HepG2 (cell line): ENCODE data around the gene ZCRB1. TPM values are rescaled to one million over a fixed set of nuclear protein-coding genes. Genes with fewer than 3 reads are reported as not detected.

Source experiments
- polyA plus RNA-seq, 8 experiments: library from polyadenylated mRNA; depleted of rRNA in 3 of 8; stranded (reverse) in 7 of 8; unstranded in 1 of 8; fragments of >200 nt; fragmentation: Illumina TruSeq in 4 of 8; extraction: Trizol in 4 of 8; gene quantifications; 2 replicates each; pipeline versions ENCODE4 v1.2.1 to v1.2.3, GENCODE V29; 2011 to 2016; ENCODE audit warnings: low read depth in 4 of 8, missing spikeins in 1 of 8, mixed read lengths in 1 of 8; ENCODE audit not compliant: insufficient read depth in 1 of 8
- total RNA-seq, 5 experiments: library from RNA; depleted of rRNA; stranded (reverse); fragments of >200 nt; fragmentation: Illumina TruSeq; extraction: Trizol; gene quantifications; 2 replicates each; pipeline ENCODE4 v1.2.3, GENCODE V29; 2016; ENCODE audit warnings: low read depth in 1 of 5
- TF ChIP-seq, protein P1 (sequence below): sonication (generic); formaldehyde crosslinking; IDR thresholded peaks from 2 replicates; pipeline ENCODE4 v1.9.0; 2021; ENCODE audit warnings: mild to moderate bottlenecking, missing genetic modification reagents
- TF ChIP-seq, protein P2 (sequence below): IDR thresholded peaks from 2 replicates; pipeline ENCODE4 v1.6.1; 2016; ENCODE audit warnings: mild to moderate bottlenecking, missing biosample characterization, missing genetic modification reagents
- TF ChIP-seq, protein P3 (sequence below), 2 experiments: IDR thresholded peaks; 2 replicates each; pipeline ENCODE4 v1.6.1; 2011 to 2012; ENCODE audit warnings: low read length in 2 of 2, borderline replicate concordance in 1 of 2, low read depth in 1 of 2, mild to moderate bottlenecking in 1 of 2, moderate library complexity in 1 of 2

Gene ZCRB1
- total and polyA plus RNA-seq, 2 of the 13 experiments (the other 11 are each of a cell fraction or from before 2014, with no cell fraction given): 43.5 to 49.8 TPM

DNA sequence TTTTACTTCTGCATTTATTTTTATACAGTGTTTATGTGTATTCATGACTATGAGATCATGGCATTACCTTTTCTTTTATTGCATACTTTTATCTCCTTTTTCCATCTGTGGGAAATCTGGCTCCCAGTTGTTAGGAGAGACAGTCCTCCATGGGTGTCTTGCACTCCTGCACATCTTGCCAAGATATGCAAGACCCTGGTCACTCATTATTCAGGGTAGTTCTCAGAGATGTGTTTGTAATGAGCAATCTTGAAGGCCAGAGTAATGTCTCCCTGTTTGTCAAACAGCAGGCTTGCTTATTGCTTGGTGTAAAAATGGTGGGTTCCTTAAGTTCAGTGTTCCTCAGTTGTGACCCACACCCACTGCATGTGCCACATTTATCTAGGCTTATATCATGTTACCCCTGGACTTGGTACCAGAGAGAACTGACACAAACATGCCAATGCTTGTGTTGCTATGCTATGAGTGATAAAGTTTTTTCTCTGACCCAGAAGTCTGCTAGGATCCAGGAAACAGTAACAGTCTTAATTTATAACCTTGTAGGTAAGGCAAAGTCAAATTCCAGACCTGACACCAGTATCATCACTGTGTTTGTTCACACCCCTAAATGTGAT lies 36.9 kb upstream of the ZCRB1 start (continued):
- TF ChIP-seq, protein P1, sequence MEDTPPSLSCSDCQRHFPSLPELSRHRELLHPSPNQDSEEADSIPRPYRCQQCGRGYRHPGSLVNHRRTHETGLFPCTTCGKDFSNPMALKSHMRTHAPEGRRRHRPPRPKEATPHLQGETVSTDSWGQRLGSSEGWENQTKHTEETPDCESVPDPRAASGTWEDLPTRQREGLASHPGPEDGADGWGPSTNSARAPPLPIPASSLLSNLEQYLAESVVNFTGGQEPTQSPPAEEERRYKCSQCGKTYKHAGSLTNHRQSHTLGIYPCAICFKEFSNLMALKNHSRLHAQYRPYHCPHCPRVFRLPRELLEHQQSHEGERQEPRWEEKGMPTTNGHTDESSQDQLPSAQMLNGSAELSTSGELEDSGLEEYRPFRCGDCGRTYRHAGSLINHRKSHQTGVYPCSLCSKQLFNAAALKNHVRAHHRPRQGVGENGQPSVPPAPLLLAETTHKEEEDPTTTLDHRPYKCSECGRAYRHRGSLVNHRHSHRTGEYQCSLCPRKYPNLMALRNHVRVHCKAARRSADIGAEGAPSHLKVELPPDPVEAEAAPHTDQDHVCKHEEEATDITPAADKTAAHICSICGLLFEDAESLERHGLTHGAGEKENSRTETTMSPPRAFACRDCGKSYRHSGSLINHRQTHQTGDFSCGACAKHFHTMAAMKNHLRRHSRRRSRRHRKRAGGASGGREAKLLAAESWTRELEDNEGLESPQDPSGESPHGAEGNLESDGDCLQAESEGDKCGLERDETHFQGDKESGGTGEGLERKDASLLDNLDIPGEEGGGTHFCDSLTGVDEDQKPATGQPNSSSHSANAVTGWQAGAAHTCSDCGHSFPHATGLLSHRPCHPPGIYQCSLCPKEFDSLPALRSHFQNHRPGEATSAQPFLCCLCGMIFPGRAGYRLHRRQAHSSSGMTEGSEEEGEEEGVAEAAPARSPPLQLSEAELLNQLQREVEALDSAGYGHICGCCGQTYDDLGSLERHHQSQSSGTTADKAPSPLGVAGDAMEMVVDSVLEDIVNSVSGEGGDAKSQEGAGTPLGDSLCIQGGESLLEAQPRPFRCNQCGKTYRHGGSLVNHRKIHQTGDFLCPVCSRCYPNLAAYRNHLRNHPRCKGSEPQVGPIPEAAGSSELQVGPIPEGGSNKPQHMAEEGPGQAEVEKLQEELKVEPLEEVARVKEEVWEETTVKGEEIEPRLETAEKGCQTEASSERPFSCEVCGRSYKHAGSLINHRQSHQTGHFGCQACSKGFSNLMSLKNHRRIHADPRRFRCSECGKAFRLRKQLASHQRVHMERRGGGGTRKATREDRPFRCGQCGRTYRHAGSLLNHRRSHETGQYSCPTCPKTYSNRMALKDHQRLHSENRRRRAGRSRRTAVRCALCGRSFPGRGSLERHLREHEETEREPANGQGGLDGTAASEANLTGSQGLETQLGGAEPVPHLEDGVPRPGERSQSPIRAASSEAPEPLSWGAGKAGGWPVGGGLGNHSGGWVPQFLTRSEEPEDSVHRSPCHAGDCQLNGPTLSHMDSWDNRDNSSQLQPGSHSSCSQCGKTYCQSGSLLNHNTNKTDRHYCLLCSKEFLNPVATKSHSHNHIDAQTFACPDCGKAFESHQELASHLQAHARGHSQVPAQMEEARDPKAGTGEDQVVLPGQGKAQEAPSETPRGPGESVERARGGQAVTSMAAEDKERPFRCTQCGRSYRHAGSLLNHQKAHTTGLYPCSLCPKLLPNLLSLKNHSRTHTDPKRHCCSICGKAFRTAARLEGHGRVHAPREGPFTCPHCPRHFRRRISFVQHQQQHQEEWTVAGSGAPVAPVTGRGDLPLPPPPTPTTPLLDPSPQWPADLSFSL (CRISPR knock-in tag): no peak
- TF ChIP-seq, protein P2, sequence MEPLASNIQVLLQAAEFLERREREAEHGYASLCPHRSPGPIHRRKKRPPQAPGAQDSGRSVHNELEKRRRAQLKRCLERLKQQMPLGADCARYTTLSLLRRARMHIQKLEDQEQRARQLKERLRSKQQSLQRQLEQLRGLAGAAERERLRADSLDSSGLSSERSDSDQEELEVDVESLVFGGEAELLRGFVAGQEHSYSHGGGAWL: no peak
- TF ChIP-seq, protein P3, sequence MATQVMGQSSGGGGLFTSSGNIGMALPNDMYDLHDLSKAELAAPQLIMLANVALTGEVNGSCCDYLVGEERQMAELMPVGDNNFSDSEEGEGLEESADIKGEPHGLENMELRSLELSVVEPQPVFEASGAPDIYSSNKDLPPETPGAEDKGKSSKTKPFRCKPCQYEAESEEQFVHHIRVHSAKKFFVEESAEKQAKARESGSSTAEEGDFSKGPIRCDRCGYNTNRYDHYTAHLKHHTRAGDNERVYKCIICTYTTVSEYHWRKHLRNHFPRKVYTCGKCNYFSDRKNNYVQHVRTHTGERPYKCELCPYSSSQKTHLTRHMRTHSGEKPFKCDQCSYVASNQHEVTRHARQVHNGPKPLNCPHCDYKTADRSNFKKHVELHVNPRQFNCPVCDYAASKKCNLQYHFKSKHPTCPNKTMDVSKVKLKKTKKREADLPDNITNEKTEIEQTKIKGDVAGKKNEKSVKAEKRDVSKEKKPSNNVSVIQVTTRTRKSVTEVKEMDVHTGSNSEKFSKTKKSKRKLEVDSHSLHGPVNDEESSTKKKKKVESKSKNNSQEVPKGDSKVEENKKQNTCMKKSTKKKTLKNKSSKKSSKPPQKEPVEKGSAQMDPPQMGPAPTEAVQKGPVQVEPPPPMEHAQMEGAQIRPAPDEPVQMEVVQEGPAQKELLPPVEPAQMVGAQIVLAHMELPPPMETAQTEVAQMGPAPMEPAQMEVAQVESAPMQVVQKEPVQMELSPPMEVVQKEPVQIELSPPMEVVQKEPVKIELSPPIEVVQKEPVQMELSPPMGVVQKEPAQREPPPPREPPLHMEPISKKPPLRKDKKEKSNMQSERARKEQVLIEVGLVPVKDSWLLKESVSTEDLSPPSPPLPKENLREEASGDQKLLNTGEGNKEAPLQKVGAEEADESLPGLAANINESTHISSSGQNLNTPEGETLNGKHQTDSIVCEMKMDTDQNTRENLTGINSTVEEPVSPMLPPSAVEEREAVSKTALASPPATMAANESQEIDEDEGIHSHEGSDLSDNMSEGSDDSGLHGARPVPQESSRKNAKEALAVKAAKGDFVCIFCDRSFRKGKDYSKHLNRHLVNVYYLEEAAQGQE (IDR thresholded peaks at IDR 0.05; ENCODE audit: borderline replicate concordance in 1 of 2, low read depth in 1 of 2, low read length in 2 of 2): no peak
- TF ChIP-seq, all 625 proteins: peak for 0
